Endometrial microvascular endothelial cells (primary cell): Measurements from ENCODE around the gene JAZF1. TPM values are rescaled to one million over a fixed set of nuclear protein-coding genes. Genes with fewer than 3 reads are reported as not detected.

ENCODE experiments used
- in situ Hi-C: cut with HindIII; loops from 2 replicates; pipeline ENCODE4 v1.10.0; 2017; ENCODE audit warnings: low sequenced_read_pairs, low pct_unique_long_range_greater_than_20kb; ENCODE audit errors: inconsistent ontology term
- total RNA-seq: library from RNA; depleted of rRNA; stranded (reverse); fragments of >200 nt; gene quantifications from one replicate; pipeline ENCODE4 v1.2.3, GENCODE V29; 2015; ENCODE audit errors: inconsistent ontology term

Gene JAZF1
- total RNA-seq: 8.9 TPM

GRCh38 chr7:28180364-28181147 lies at the start of gene JAZF1:
Gene JAZF1, minus strand, starts transcription at chr7:28180795.
- in situ Hi-C loops: no loop called here

GRCh38 chr7:28230261-28230660 lies 49.7 kb upstream of the JAZF1 start:
- in situ Hi-C loops: no loop called here

- in situ Hi-C loops: no loop called here
Measured at GRCh38 chr7:28228396-28228795, 47.8 kb upstream of the JAZF1 start.

- in situ Hi-C loops: no loop called here
Measured at GRCh38 chr7:28226003-28226402, 45.4 kb upstream of the JAZF1 start.

- in situ Hi-C loops: no loop called here
Measured at GRCh38 chr7:28225576-28225975, 45.0 kb upstream of the JAZF1 start.

GRCh38 chr7:28224675-28225074 lies 44.1 kb upstream of the JAZF1 start:
- in situ Hi-C loops: no loop called here

GRCh38 chr7:28224172-28224571 lies 43.6 kb upstream of the JAZF1 start:
- in situ Hi-C loops: no loop called here

GRCh38 chr7:28222636-28223035 lies 42.0 kb upstream of the JAZF1 start:
- in situ Hi-C loops: no loop called here

GRCh38 chr7:28219793-28220192 lies 39.2 kb upstream of the JAZF1 start:
- in situ Hi-C loops: no loop called here

- in situ Hi-C loops: no loop called here
Measured at GRCh38 chr7:28217143-28217542, 36.5 kb upstream of the JAZF1 start.

- in situ Hi-C loops: no loop called here
Measured at GRCh38 chr7:28211006-28211405, 30.4 kb upstream of the JAZF1 start.

- in situ Hi-C loops: no loop called here
Measured at GRCh38 chr7:28208506-28208905, 27.9 kb upstream of the JAZF1 start.

GRCh38 chr7:28207486-28208158 lies 27.0 kb upstream of the JAZF1 start:
- in situ Hi-C loops: no loop called here

- in situ Hi-C loops: no loop called here
Measured at GRCh38 chr7:28205506-28205905, 24.9 kb upstream of the JAZF1 start.

GRCh38 chr7:28203508-28204240 lies 23.1 kb upstream of the JAZF1 start:
- in situ Hi-C loops: no loop called here

- in situ Hi-C loops: no loop called here
Measured at GRCh38 chr7:28202222-28202621, 21.6 kb upstream of the JAZF1 start.

GRCh38 chr7:28201131-28201530 lies 20.5 kb upstream of the JAZF1 start:
- in situ Hi-C loops: no loop called here

- in situ Hi-C loops: no loop called here
Measured at GRCh38 chr7:28200598-28200997, 20.0 kb upstream of the JAZF1 start.

- in situ Hi-C loops: no loop called here
Measured at GRCh38 chr7:28199021-28199510, 18.5 kb upstream of the JAZF1 start.
